Medulla oblongata (tissue), 1 donor: ENCODE measurements around the gene RPS6KL1.

Experiments
- DNase-seq: peaks from one replicate; pipeline ENCODE4 v3.0.0-alpha.2; 2015; ENCODE audit errors: extremely low spot score

Gene RPS6KL1

DNA sequence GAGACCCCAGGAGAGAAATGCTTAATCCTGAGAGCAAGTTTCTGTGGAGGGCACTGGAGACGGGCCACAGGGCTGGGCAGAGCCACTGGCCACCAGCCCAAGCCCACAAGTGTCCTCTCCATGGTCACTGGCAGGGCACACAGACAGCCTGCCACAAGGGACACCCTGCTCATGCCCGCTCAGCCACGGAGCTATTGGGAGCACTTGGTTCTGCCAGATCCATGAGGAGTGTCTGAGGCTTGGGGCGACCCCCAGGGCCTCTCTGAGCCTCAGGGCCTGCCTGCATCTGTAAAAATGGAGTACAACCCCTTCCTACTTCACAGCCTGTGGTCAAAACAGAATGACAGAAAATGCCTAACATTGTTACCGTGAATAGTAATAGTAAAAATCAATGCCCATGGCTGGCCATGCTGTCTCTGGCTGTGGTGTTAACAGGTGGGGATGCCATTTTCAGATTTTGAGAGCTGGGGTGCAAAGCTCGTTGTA is 29.2 kb upstream of the RPS6KL1 start:
- no peak for DNase-seq

- DNase-seq, result no peak
Measured at GRCh38 chr14:74951443-74952179, 28.6 kb upstream of the RPS6KL1 start.

- DNase-seq, result no peak
Measured at GRCh38 chr14:74950795-74951442, 27.9 kb upstream of the RPS6KL1 start.

DNA sequence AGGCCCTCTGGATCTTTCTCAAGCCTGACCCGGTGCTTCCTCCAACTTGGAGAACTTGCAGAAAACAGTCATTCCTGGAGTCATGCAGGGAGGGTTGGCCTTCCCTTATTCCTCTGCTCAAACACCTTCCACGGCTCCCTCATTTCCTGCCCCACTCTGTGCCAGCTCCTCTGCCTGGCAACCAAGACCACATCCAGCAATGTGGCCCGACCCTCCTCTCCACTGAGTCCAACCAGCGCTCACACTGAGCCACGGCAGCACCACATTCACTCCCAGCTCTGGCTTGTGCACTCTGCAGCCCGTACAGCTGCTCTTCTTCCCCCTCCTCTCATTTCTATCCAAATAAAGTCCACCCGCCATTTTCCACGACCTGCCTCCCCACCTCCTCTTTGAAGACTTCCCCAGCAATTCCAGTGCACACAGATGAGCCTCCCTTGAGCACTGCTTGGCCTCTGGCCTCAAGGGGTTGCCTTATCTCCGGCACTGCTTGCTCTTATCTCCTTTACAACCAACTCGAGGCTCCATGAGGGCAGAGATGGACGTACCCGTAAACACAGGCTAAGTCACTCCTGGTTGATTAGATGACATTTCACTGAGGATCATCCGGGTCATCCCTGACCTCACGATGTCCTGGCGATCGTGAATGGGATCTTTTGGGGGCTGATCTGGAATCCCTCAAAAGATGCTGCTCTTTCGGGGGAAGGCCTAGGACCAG is 27.0 kb upstream of the RPS6KL1 start:
- no peak for DNase-seq

DNA sequence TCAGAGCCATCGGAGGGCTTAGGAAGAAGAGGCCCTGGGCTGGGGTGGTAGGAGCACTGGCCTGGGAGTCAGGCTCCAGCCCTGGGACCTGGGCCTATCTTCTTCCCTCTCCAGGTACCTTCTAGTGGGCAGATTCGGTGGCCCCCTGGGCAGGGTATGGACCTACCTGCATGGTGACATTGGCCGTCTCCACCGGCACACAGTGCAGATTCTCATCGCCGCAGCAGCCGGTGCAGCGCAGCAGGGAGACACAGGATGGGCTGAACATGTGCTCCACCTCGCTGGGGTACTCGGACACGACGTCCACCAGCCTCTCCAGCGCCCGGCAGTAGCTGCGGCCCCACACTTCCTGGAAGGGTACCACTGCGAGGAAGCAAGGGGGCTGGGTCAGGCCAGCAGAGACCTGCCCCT is 26.1 kb upstream of the RPS6KL1 start:
- DNase-seq, result no peak

DNA sequence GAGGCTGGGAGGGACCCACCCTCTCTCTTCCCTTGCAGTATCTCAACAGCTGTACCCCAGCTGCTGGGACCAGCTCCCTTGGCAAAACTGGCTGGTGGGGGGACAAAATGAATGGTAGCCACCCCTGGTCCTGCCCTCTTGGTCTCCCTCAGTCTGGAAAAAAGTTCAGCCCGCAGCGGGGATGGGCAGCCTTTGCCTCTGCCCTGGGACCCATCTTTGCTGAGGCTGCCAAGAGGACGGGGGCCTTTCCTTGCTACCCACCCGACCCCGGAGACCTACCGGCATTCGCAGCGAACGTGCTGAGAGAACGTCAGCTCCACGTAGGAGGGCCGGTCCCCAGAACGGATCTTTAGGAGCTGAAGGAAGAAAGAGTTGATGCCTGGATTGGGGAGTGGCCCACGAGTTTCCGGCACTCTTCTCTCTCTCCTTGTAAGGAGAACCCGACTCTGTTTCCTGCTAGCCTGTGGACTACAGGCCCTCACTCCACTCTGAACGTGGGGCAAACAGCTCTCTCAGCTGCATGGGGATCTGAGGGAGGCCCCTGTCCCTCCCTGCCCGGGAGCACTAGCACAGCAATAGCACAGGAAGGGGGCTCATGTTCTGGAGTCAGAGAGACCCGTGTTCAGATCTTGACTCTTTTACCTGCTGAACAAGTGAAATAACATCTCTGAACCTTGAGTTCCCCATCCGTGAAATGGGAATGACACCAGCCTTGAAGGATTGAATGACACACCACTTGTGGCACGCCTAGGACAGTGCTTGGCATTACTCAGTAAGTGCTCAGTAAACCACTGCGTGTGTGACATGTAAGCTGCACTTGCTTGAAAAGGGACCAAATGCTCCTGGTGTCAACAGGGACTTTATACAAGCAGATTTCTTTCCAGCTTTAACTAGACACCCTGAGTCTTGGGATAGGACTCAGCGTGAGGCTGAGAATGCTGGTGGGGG is 25.4 kb upstream of the RPS6KL1 start:
- DNase-seq, result no peak

- no peak for DNase-seq
Measured at GRCh38 chr14:74947353-74948227, 24.5 kb upstream of the RPS6KL1 start.

GRCh38 chr14:74946659-74947281 is 23.7 kb upstream of the RPS6KL1 start:
- peak; percentile 38 for DNase-seq

GRCh38 chr14:74945852-74946658 is 23.0 kb upstream of the RPS6KL1 start:
- DNase-seq, result peak; percentile 93

GRCh38 chr14:74945261-74945851 is 22.3 kb upstream of the RPS6KL1 start:
- no peak for DNase-seq

DNA sequence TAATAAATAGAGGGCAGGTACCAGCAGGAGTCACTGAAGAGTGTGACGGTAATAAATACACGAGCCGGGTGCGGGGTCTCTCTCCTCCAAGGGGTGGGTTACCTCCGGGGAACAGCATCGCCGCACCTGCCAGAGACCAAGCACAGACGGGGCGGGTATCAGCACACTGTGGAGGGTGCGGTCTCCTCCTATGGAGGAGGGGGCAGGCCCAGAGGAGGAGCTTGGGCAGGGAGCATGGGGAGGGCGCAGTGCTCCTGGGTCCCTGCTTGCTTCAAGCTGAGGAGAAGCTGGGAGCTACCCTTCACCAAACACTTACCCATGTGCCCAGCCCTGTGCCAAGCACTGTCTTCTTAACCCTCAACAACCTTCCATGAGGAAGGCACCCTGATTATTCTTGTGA is 19.5 kb upstream of the RPS6KL1 start:
- DNase-seq, result no peak

DNA sequence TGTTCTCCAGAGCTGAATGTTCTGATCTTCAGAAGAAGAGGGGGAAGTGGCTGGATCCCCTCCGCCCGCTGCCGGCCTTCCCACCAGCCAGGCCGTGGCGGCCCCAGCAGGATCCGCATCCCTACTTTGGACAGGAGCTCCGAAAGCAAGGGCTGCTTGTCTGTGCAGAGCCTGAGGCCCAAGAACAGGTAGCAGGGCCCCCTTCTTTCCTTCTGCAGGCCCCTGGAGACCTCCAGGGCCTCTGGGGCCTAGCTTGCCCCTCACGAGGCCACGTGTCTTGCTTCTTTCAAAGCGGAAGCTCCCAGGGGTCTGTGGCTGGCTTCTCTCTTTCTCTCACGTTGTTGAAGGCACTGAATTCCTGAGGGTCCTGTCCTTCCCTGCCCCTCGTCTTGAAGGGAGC is 19.1 kb upstream of the RPS6KL1 start:
- no peak for DNase-seq

GRCh38 chr14:74941676-74942097 is 18.6 kb upstream of the RPS6KL1 start:
- peak; percentile 89 for DNase-seq

GRCh38 chr14:74940956-74941565 is 18.0 kb upstream of the RPS6KL1 start:
- DNase-seq, result no peak

DNA sequence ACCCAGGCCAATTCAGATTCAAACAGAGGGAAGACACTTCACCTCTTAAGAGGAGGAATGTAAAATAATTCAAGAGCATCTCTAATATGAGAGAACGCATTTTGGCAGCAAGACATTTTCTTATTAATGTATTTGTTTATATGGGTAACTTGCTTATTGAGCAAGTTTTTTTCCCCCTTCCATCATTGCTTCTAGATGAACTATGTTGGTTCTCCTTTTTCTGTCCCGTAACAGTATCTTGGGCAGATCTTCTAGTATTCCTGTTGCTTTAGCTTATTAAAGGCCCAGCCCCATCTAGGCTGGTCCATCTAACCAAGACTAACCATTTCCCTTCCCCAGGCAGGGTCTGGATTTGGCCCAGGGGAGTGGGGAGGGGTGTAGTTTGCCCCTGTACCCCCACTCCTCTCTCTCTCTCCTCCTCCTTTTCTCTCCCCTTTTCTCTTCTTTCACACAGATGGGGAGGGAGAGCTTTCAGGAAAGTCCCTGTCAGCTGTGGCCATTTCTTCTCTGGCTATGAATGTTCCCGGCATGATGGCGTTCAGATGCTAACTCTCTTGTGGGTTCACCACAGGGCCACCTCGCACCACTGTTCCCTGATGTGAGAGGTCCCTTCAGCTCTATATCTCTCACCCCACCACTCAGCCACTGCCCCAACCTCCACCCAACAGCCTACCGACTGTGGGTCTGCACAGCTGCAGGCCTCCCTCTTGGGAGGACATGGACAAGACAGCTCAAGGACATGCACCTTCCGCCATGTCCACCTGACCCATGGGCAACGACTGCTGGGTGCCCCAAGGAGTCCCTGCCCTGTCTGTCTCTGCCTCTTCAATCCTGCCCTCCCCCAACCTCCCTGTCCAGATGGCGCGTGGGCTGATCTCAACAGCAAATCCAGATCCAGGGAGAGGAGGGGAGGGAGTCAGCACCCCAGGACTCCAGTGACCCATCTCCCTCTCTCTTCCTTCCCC is 15.8 kb upstream of the RPS6KL1 start:
- no peak for DNase-seq

DNA sequence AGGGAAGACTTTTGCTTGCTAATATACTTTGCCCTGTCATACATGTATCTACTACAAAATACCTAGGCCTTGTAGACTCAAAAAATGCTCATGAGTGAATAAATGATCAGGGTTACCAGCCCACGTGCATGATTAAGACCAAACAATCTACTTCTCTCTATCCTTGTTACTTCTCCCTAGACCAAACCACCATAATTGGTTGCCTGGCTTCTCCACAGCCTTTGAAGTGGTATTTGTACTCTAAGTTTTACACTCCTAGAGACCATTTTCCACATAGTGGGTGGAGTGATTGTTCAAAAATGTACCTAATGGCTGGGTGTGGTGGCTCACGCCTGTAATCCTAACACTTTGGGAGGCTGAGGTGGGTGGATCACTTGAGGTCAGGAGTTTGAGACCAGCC is 14.1 kb upstream of the RPS6KL1 start:
- DNase-seq, result no peak

DNA sequence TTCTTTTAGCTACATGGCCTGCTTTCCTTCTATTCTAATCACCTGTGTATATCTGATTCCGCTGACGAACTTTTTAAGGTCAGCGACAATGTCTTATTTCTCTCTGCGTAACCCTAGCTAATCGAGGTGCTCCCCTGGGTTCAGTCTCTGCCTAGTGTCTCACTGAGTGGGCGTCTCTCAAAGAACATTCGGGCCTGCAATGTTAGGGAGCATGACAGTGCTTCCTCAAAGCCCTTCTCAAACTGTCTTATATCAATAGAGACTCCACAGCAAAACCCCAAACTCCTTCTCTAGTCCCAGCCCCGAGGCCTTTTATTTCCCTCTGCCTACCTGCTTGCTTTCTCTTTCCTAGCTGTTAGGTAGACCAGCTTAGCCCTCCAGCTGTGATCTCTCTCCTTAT is 13.7 kb upstream of the RPS6KL1 start:
- DNase-seq, result no peak
